Measurements from ENCODE around the gene TARBP1.

DNA sequence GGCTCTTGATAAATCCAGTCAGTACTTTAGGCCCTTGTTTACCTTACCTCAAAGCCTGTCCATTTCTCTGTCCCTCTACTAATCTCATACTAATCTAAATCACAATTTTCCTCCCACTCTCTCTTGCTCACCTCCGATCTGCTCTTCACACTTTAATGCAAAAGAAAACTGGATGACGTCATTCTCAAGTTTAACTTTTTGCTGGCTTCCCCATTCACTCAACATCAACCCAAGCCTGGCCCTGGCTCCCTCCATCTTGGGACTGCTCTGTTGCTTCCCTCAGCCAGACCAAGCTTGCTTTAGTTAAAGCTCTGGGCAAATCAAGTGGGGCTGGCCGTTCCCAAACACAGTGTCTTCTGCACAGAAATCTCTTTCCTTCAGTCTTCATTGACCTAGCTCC lies 76.0 kb downstream of the TARBP1 start:
- TF ChIP-seq, protein P1, sequence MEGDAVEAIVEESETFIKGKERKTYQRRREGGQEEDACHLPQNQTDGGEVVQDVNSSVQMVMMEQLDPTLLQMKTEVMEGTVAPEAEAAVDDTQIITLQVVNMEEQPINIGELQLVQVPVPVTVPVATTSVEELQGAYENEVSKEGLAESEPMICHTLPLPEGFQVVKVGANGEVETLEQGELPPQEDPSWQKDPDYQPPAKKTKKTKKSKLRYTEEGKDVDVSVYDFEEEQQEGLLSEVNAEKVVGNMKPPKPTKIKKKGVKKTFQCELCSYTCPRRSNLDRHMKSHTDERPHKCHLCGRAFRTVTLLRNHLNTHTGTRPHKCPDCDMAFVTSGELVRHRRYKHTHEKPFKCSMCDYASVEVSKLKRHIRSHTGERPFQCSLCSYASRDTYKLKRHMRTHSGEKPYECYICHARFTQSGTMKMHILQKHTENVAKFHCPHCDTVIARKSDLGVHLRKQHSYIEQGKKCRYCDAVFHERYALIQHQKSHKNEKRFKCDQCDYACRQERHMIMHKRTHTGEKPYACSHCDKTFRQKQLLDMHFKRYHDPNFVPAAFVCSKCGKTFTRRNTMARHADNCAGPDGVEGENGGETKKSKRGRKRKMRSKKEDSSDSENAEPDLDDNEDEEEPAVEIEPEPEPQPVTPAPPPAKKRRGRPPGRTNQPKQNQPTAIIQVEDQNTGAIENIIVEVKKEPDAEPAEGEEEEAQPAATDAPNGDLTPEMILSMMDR (IDR thresholded peaks at IDR 0.05), result no peak
- no peak for TF ChIP-seq POLR2A (IDR thresholded peaks at IDR 0.05)

All from tibial nerve (tissue), 3 donors.